Cardiac septum (tissue), 1 donor: ENCODE results near the gene TUT4. TPM values are rescaled to one million over a fixed set of nuclear protein-coding genes. Genes with fewer than 3 reads are reported as not detected.

Experiments used
- DNase-seq: peaks from one replicate; pipeline ENCODE4 v3.0.0-alpha.2; 2020; ENCODE audit warnings: low spot score
- intact Hi-C: fragments of 100-400 bp; cut with DNase I; formaldehyde crosslinking; loops from one replicate; pipeline ENCODE4 v1.14.0; 2022
- total RNA-seq: library from RNA; stranded (reverse); fragmentation: NEBNext Ultra II Directional; extraction: Animal tissue kit (Norgen Biotek cat#: 25700); gene quantifications from one replicate; pipeline ENCODE4 v1.2.1, GENCODE V29; 2021
- donor health status: DM: no; HTN: no; CAD: no.

The TUT4 gene
- total RNA-seq, 1 donor from 2014 or later, result 37.1 TPM

GRCh38 chr1:52546852-52547251 is 6.0 kb downstream of the TUT4 start:
- no peak for DNase-seq
- intact Hi-C loops, result no loop called here

- DNase-seq, result no peak
- intact Hi-C loops, result no loop called here
Observed at GRCh38 chr1:52544665-52545525, 8.0 kb downstream of the TUT4 start.

- no peak for DNase-seq
- intact Hi-C loops, result no loop called here
Observed at GRCh38 chr1:52542085-52542688, 10.7 kb downstream of the TUT4 start.

- intact Hi-C loops, result no loop called here
- DNase-seq, result no peak
Observed at GRCh38 chr1:52534928-52535764, 17.7 kb downstream of the TUT4 start.

GRCh38 chr1:52533713-52534112 is 19.2 kb downstream of the TUT4 start:
- DNase-seq, result no peak
- intact Hi-C loops, result no loop called here

- intact Hi-C loops, result no loop called here
Observed at GRCh38 chr1:52532731-52533327, 20.1 kb downstream of the TUT4 start.

GRCh38 chr1:52532247-52532646 is 20.6 kb downstream of the TUT4 start:
- intact Hi-C loops, result no loop called here
- no peak for DNase-seq

More at GRCh38 chr1:52532731-52533327, 20.1 kb downstream of the TUT4 start:
- DNase-seq, result no peak

GRCh38 chr1:52531249-52531872 is 21.5 kb downstream of the TUT4 start:
- intact Hi-C loops, result no loop called here
- no peak for DNase-seq

- no peak for DNase-seq
- intact Hi-C loops, result no loop called here
Observed at GRCh38 chr1:52530563-52531144, 22.2 kb downstream of the TUT4 start.

- intact Hi-C loops, result no loop called here
- no peak for DNase-seq
Observed at GRCh38 chr1:52523376-52523775, 29.5 kb downstream of the TUT4 start.

- intact Hi-C loops, result no loop called here
- DNase-seq, result no peak
Observed at GRCh38 chr1:52520148-52520547, 32.7 kb downstream of the TUT4 start.

- DNase-seq, result no peak
- intact Hi-C loops, result no loop called here
Observed at GRCh38 chr1:52518962-52519361, 33.9 kb downstream of the TUT4 start.

- intact Hi-C loops, result no loop called here
- no peak for DNase-seq
Observed at GRCh38 chr1:52511851-52512615, 40.9 kb downstream of the TUT4 start.

GRCh38 chr1:52511439-52511838 is 41.5 kb downstream of the TUT4 start:
- intact Hi-C loops, result no loop called here
- no peak for DNase-seq

- DNase-seq, result no peak
- intact Hi-C loops, result no loop called here
Observed at GRCh38 chr1:52506920-52507546, 45.9 kb downstream of the TUT4 start.

GRCh38 chr1:52506349-52506748 is 46.5 kb downstream of the TUT4 start:
- intact Hi-C loops, result no loop called here
- no peak for DNase-seq

- no peak for DNase-seq
Observed at GRCh38 chr1:52504720-52505119, 48.2 kb downstream of the TUT4 start.

GRCh38 chr1:52503706-52504105 is 49.2 kb downstream of the TUT4 start:
- intact Hi-C loops, result no loop called here
- no peak for DNase-seq

More at GRCh38 chr1:52504720-52505119, 48.2 kb downstream of the TUT4 start:
- intact Hi-C loops, result no loop called here
